ENCODE measurements around the gene FUT4.

GRCh38 chr11:94528551-94528950 is 15.2 kb upstream of the FUT4 start:
- TF ChIP-seq CTCF (IDR thresholded peaks at IDR 0.05 in 4 of 5, conservative IDR thresholded peaks at IDR 0.05 in 1 of 5) (no peak), POLR2A (IDR thresholded peaks at IDR 0.05) (no peak)

Measured in gastrocnemius medialis (tissue), 4 donors.